Heart right ventricle (tissue), 16 donors: ENCODE data around the gene ST6GAL2. TPM values are rescaled to one million over a fixed set of nuclear protein-coding genes. Genes with fewer than 3 reads are reported as not detected.
A peak's percentile ranks its signal among the peaks of the same experiment; 100 is the strongest.

ENCODE experiments used
- ATAC-seq, 8 donors: fragments of 200-7000 bp; cut with Tn5 transposase; one replicate each; pipeline ENCODE4 v1.9.1; 2020; ENCODE audit warnings: mild to moderate bottlenecking in 8 of 8, moderate library complexity in 8 of 8, moderate number of reproducible peaks in 1 of 8
- DNase-seq, 2 donors: peaks; one replicate each; pipeline ENCODE4 v3.0.0-alpha.2; 2020
- H3K27ac ChIP-seq, 10 donors: fragments of 200-600 bp; sonication (generic) in 2 of 10; one replicate each; pipeline versions ENCODE4 v1.5.0 to v1.8.0; 2020 to 2022; ENCODE audit warnings: mild to moderate bottlenecking in 3 of 10
- H3K27me3 ChIP-seq, 7 donors: fragments of 200-600 bp; one replicate each; pipeline ENCODE4 v1.8.0; 2021 to 2022; ENCODE audit warnings: mild to moderate bottlenecking in 2 of 7
- H3K36me3 ChIP-seq, 9 donors: fragments of 200-600 bp; sonication (generic) in 1 of 9; one replicate each; pipeline versions ENCODE4 v1.5.0 to v1.8.0; 2020 to 2022; ENCODE audit warnings: mild to moderate bottlenecking in 2 of 9
- H3K4me1 ChIP-seq, 9 donors: fragments of 200-600 bp; sonication (generic) in 1 of 9; one replicate each; pipeline versions ENCODE4 v1.5.0 to v1.8.0; 2020 to 2022; ENCODE audit warnings: mild to moderate bottlenecking in 4 of 9
- H3K4me3 ChIP-seq, 10 donors: fragments of 200-600 bp; sonication (generic) in 2 of 10; one replicate each; pipeline versions ENCODE4 v1.5.0 to v1.8.0; 2020 to 2022; ENCODE audit warnings: mild to moderate bottlenecking in 7 of 10, moderate library complexity in 2 of 10
- H3K9me3 ChIP-seq, 11 donors: fragments of 200-600 bp in 10 of 11; sonication (generic) in 2 of 11; one replicate each; pipeline versions ENCODE4 v1.5.0 to v1.8.0; 2013 to 2022; ENCODE audit warnings: mild to moderate bottlenecking in 2 of 11, control low read depth in 1 of 11, moderate library complexity in 1 of 11
- CTCF ChIP-seq, 9 donors: fragments of 200-600 bp; sonication (generic) in 2 of 9; IDR thresholded peaks; one replicate each; pipeline versions ENCODE4 v1.5.0 to v1.8.0; 2021 to 2022; ENCODE audit warnings: antibody characterized with exemption in 9 of 9, mild to moderate bottlenecking in 5 of 9, moderate library complexity in 1 of 9
- WGBS, 2 donors: extraction: QIAGEN DNeasy Blood & Tissue Kit; methylation state at CpG; one replicate each; pipeline ENCODE4 v1.1.7; 2013; ENCODE audit warnings: inconsistent platforms in 1 of 2; 5-methylcytosine and 5-hydroxymethylcytosine counted together
- intact Hi-C, 10 donors: fragments of 100-400 bp; cut with DNase I; formaldehyde crosslinking; loops; one replicate each; pipeline versions ENCODE4 v1.11.1 to v1.14.2; 2022
- polyA plus RNA-seq, 2 donors: library from polyadenylated mRNA; stranded (reverse); fragments of 200-250 nt; gene quantifications; one replicate each; pipeline ENCODE4 v1.2.3, GENCODE V29; 2013
- total RNA-seq, 10 donors: library from RNA; stranded (reverse); fragmentation: NEBNext Ultra II Directional in 3 of 10; extraction: Animal tissue kit (Norgen Biotek cat#: 25700) in 3 of 10; gene quantifications; one replicate each; pipeline versions ENCODE4 v1.2.1 to v1.2.4, GENCODE V29; 2021 to 2023
- donor health status: Arrhythmogenic right ventricular cardiomyopathy.
- donor health status: ischemic (EF 13 %, LVEDD 7.1; RV severe dilation, severe dysfunction).
- donor health status: healthy with polysubstance abuse.
- donor health status: DM: no; HTN: yes; CAD: no.
- donor health status: DM: no; HTN: no; CAD: no.
- donor health status: ischemic (EF 25% LVEDD 6.9; RV normal size, moderate dysfunction).
- donor health status: ischemic (EF 25% LVEDD 5.7; RV mildly dilated, moderate dysfunction).
- donor health status: healthy.
- donor health status: DM: yes; HTN: yes; CAD: no.
- donor health status: Ischemic cardiomyopathy.
- donor health status: ischemic (EF 35%, LVEDD 5.7; RV mildly dilated, moderate dysfunction).
- donor health status: nonischemic (EF 11% LVEDD 7.7; RV severe dilation, severe dysfunction).
- donor health status: DM: yes; HTN: yes; CAD: no.
- donor health status: PGD.
- donor health status: ischemic (EF 29% LVEDD 5.4; RV normal size, mild dysfunction).
- donor health status: nonischemic (EF 23%, LVEDD 6.1; RV moderate dilation, normal function).

ST6GAL2 gene
- total and polyA plus RNA-seq, 12 donors = 0.12 to 0.72 (median 0.22) TPM

DNA sequence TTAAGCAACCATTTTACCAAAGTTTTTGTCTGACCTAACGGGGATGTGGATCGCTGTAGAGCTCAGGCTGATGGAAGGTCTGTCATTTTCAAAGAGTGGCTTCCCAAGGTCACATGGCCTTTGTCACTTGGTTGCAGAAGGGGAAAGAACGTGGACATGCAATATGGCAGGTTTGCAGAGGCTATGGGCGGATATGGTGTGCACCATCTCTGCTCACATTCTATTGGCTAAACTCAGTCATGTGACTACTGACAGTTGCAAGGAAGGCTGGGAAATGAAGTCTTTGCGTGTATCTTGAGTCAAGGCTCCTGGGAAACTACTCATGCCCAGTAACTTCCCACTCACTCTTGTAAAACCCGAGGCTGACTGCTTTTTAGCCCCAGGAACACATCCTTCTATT lies 96.8 kb downstream of the ST6GAL2 start:
- Histone ChIP-seq H3K27me3 (no peaks in the 10 kb centered on the region), H3K27ac (no peak overlapping the region), H3K4me3 (no peak overlapping the region), H3K9me3 (peaks cover 0 to 5% (median 0%) of the 10 kb centered on the region in 11 donors), H3K36me3 (no peaks in the 10 kb centered on the region), H3K4me1 (no peaks in the 10 kb centered on the region)
- intact Hi-C loops = no loop called here
- TF ChIP-seq CTCF (IDR thresholded peaks at IDR 0.05) = no peak
- DNase-seq (no peak), ATAC-seq (no peak)
- 80 to 90% methylated on average over 6 of the region's 6 CpGs for WGBS, 2 donors

DNA sequence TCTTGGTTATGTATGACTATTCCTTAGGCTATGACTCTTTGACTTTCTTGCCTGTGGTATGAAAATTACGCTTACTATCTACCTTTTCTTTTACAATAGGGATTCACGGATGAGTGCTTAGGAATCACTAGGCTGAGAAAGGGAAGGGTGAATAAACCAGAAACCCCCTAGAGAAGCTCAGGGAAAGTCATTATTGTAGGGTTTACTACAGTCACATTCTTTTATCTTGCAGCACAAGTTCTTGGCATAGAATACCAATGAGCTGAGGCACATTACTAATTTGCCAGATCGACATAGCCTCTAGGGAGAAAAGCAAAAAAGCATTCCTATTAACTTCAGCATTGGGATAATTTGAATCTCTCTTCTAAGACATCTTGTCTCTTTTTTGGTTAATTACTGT lies 103.3 kb downstream of the ST6GAL2 start:
- WGBS, 2 donors = 72 to 76% methylated on average over 3 of the region's 3 CpGs
- H3K27me3 ChIP-seq = no peaks in the 10 kb centered on the region
- peaks cover 0 to 10% (median 0%) of the 10 kb centered on the region in 9 donors for H3K4me1 ChIP-seq
- peaks cover 0 to 15% (median 0%) of the 10 kb centered on the region in 11 donors for H3K9me3 ChIP-seq
- TF ChIP-seq CTCF (IDR thresholded peaks at IDR 0.05) = no peak
- H3K4me3 ChIP-seq = no peak overlapping the region
- ATAC-seq (peak in 2 of 8 donors; percentile 53 to 70), DNase-seq (no peak)
- H3K36me3 ChIP-seq = no peaks in the 10 kb centered on the region
- intact Hi-C loops = no loop called here
- no peak overlapping the region for H3K27ac ChIP-seq

DNA sequence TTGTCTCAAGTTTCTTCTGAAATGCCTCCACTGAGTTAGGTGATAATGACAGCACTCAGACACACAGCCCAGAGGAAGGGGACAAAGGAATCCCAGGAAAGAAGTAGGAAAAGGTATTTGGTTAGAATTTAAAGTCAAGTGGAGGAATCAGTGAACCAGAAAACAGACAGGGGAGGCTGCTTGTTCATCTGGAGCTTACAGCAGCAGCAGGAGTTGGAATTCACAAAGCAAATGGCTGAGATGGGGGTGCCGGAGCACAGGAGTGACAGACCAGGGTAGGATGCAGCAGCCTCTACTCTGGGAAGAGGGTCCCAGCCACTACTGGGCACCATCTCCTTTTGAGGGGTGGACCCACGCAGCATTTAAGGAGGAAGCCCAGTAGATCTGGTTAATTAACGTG lies 104.8 kb downstream of the ST6GAL2 start:
- 76 to 78% methylated on average over 3 of the region's 3 CpGs for WGBS, 2 donors
- Histone ChIP-seq H3K4me3 (no peak overlapping the region), H3K27me3 (no peaks in the 10 kb centered on the region), H3K9me3 (peaks cover 0 to 18% (median 0%) of the 10 kb centered on the region in 11 donors), H3K36me3 (no peaks in the 10 kb centered on the region), H3K27ac (no peak overlapping the region), H3K4me1 (peaks cover 0 to 10% (median 0%) of the 10 kb centered on the region in 9 donors)
- no peak for ATAC-seq
- no peak for TF ChIP-seq CTCF (IDR thresholded peaks at IDR 0.05)
- intact Hi-C loops = no loop called here
- DNase-seq = no peak

DNA sequence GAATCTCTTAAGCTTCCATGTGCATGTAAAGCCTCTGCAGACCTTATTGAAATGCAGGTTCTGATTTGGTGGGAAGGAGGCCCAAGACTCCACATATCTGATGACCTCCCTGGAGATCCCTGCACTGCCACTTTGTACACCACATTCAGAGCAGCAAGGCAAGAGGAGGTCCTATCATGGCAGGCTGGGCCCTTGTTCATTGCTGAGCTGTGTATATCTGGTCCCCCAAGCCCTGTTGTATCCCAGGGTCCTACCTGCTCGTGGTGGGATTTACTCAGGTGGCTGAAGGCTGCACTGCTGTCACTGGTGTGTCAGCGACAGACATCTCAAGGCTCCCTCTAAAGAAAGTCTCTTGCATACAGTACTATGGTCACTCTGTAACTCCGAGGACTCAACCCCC lies 114.2 kb downstream of the ST6GAL2 start:
- Histone ChIP-seq H3K4me1 (no peaks in the 10 kb centered on the region), H3K27ac (no peak overlapping the region), H3K9me3 (peaks cover 0 to 16% (median 0%) of the 10 kb centered on the region in 11 donors), H3K27me3 (peaks cover 0 to 3% (median 0%) of the 10 kb centered on the region in 7 donors), H3K4me3 (no peak overlapping the region), H3K36me3 (no peaks in the 10 kb centered on the region)
- intact Hi-C loops = no loop called here
- ATAC-seq (no peak), DNase-seq (no peak)
- WGBS, 2 donors = 77 to 87% methylated on average over 3 of the region's 3 CpGs
- TF ChIP-seq CTCF (IDR thresholded peaks at IDR 0.05) = no peak
